Right lobe of liver (tissue), 6 donors: ENCODE measurements around the gene METTL22. TPM values are rescaled to one million over a fixed set of nuclear protein-coding genes. Genes with fewer than 3 reads are reported as not detected.

Experiments used
- ATAC-seq, 4 donors: fragments of 200-7000 bp; cut with Tn5 transposase; one replicate each; pipeline ENCODE4 v1.9.1; 2020; ENCODE audit warnings: mild to moderate bottlenecking in 4 of 4, moderate library complexity in 4 of 4
- DNase-seq, 3 donors: peaks; one replicate each; pipeline ENCODE4 v3.0.0-alpha.2; 2020
- H3K27ac ChIP-seq, 3 donors: fragments of 200-600 bp; one replicate each; pipeline ENCODE4 v1.8.0; 2022
- H3K27me3 ChIP-seq, 2 donors: fragments of 200-600 bp; one replicate each; pipeline ENCODE4 v1.8.0; 2022
- H3K36me3 ChIP-seq, 4 donors: fragments of 200-600 bp; sonication (generic) in 1 of 4; one replicate each; pipeline versions ENCODE4 v1.5.1 to v1.8.0; 2017 to 2022; ENCODE audit warnings: control low read depth in 1 of 4
- H3K4me1 ChIP-seq, 4 donors: fragments of 200-600 bp; sonication (generic) in 1 of 4; one replicate each; pipeline versions ENCODE4 v1.5.1 to v1.8.0; 2017 to 2022; ENCODE audit warnings: control low read depth in 1 of 4
- H3K4me3 ChIP-seq, 3 donors: fragments of 200-600 bp; one replicate each; pipeline ENCODE4 v1.8.0; 2022
- H3K9me3 ChIP-seq, 4 donors: fragments of 200-600 bp; sonication (generic) in 1 of 4; one replicate each; pipeline versions ENCODE4 v1.5.1 to v1.8.0; 2017 to 2022; ENCODE audit warnings: control low read depth in 1 of 4
- POLR2A ChIP-seq: fragments of 450-650 bp; IDR thresholded peaks from one replicate; pipeline ENCODE4 v1.6.1; 2017; ENCODE audit warnings: antibody characterized with exemption, mild to moderate bottlenecking
- WGBS: methylation state at CpG from one replicate; pipeline ENCODE4 v1.1.6; 2018; ENCODE audit warnings: low coverage, low lambda C conversion rate; ENCODE audit not compliant: insufficient coverage; ENCODE audit errors: missing lambda C conversion rate; 5-methylcytosine and 5-hydroxymethylcytosine counted together
- intact Hi-C, 2 donors: fragments of 100-400 bp; cut with DNase I; formaldehyde crosslinking; loops; one replicate each; pipeline versions ENCODE4 v1.11.2 to v1.14.1; 2022
- total RNA-seq, 6 experiments: library from RNA; depleted of rRNA in 2 of 6; stranded (reverse); fragments of >200 nt in 2 of 6; fragmentation: NEBNext Ultra II Directional in 3 of 6; extraction: Animal tissue kit (Norgen Biotek cat#: 25700) in 3 of 6; gene quantifications; one replicate each; pipeline versions ENCODE4 v1.1.0 to v1.2.4, GENCODE V29; 2016 to 2023
- TF ChIP-seq, protein P1 (sequence below), 4 donors: fragments of 200-600 bp in 3 of 4; fragments of 450-650 bp in 1 of 4; IDR thresholded peaks; one replicate each; pipeline versions ENCODE4 v1.5.1 to v1.8.0; 2016 to 2022; ENCODE audit warnings: antibody characterized with exemption in 4 of 4, mild to moderate bottlenecking in 2 of 4
- donor health status: DM: no; HTN: yes; CAD: no.
- donor health status: DM: no; HTN: no; CAD: no.
- donor health status: DM: no; HTN: no; CAD: no.
- donor health status: DM: no; HTN: yes; CAD: no.
- donor health status: DM: no; HTN: yes; CAD: no.

METTL22 gene
- total RNA-seq, 6 experiments from 2014 or later, result 11.3 to 15.2 (median 13.7) TPM

DNA sequence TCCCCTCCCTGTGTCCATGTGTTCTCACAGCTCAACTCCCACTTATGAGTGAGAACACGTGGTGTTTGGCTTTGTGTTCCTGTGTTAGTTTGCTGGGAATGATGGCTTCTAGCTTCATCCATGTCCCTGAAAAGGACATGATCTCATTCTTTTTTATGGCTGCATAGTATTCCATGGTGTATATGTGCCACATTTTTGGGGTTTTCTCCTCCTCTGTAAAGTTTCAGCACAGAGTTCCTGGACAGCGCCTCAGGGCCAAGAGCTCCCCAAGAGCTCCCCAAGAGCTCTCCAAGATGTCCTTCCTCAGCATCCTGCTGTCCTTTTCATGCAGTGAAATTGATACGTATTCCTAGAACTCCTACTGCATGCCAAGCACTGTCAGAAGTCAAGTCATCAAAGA lies 46.0 kb downstream of the METTL22 start:
- no peaks in the 10 kb centered on the region for H3K4me1 ChIP-seq
- ATAC-seq (no peak), DNase-seq (no peak)
- H3K4me3 ChIP-seq, result no peak overlapping the region
- intact Hi-C loops, result loop anchor here (10.0 kb wide), 1 partner anchor 117 kb away; no protein-coding TSS in a partner anchor
- H3K9me3 ChIP-seq, result no peaks in the 10 kb centered on the region
- H3K27ac ChIP-seq, result no peak overlapping the region
- peaks cover 0 to 3% (median 0%) of the 10 kb centered on the region in 4 donors for H3K36me3 ChIP-seq
- TF ChIP-seq, protein P1, sequence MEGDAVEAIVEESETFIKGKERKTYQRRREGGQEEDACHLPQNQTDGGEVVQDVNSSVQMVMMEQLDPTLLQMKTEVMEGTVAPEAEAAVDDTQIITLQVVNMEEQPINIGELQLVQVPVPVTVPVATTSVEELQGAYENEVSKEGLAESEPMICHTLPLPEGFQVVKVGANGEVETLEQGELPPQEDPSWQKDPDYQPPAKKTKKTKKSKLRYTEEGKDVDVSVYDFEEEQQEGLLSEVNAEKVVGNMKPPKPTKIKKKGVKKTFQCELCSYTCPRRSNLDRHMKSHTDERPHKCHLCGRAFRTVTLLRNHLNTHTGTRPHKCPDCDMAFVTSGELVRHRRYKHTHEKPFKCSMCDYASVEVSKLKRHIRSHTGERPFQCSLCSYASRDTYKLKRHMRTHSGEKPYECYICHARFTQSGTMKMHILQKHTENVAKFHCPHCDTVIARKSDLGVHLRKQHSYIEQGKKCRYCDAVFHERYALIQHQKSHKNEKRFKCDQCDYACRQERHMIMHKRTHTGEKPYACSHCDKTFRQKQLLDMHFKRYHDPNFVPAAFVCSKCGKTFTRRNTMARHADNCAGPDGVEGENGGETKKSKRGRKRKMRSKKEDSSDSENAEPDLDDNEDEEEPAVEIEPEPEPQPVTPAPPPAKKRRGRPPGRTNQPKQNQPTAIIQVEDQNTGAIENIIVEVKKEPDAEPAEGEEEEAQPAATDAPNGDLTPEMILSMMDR (IDR thresholded peaks at IDR 0.05), result no peak
- TF ChIP-seq POLR2A, result no peak
- 47% methylated on average over 2 of the region's 3 CpGs for WGBS
- H3K27me3 ChIP-seq, result no peaks in the 10 kb centered on the region

DNA sequence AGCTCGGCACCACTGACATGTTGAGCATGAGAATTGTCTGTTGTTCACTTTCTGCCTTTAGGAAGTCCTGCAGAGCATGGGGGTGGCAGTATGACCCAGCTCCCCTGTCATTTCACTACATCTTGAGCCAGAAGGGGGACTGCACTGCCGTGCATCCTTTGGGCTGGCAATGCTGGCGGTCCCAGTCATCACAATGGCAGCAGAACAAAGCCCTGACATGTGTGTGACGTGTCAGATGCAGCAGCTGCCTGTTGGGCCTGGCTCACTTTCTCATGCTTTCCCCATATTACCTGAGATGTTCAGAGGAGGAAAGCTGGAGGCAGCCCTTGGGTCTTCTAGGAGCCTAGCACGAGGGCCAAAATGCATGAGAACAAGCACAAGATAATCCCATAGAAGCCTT lies 46.6 kb downstream of the METTL22 start:
- H3K4me3 ChIP-seq, result no peak overlapping the region
- H3K27me3 ChIP-seq, result no peaks in the 10 kb centered on the region
- WGBS, result no CpG with 5 or more reads among the region's 5 CpGs
- peaks cover 0 to 3% (median 0%) of the 10 kb centered on the region in 4 donors for H3K36me3 ChIP-seq
- ATAC-seq, result no peak
- no peak overlapping the region for H3K27ac ChIP-seq
- DNase-seq, result no peak
- TF ChIP-seq POLR2A, result no peak
- TF ChIP-seq, protein P1 (IDR thresholded peaks at IDR 0.05), result no peak
- H3K4me1 ChIP-seq, result no peaks in the 10 kb centered on the region
- intact Hi-C loops, result loop anchor here (10.0 kb wide), 1 partner anchor 117 kb away; no protein-coding TSS in a partner anchor
- no peaks in the 10 kb centered on the region for H3K9me3 ChIP-seq

DNA sequence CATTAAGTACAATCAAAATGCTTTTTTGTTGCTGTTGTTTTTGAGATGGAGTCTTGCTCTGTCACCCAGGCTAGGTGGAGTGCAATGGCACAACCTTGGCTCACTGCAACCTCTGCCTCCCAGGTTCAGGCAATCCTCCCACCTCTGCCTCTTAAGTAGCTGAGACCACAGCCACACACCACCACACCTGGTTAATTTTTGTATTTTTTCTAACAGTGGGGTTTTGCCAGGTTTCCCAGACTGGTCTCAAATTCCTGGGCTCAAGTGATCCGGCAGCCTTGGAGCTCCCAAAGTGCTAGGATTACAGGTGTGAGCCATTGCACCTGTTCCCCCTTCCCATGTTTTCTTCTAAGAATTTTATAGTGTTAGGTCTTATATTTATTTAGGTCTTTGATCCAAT lies 48.0 kb downstream of the METTL22 start:
- 27% methylated on average over 1 of the region's 1 CpG for WGBS
- TF ChIP-seq POLR2A, result no peak
- TF ChIP-seq, protein P1 (IDR thresholded peaks at IDR 0.05), result no peak
- H3K36me3 ChIP-seq, result peaks cover 0 to 3% (median 0%) of the 10 kb centered on the region in 4 donors
- peaks cover 0 to 4% (median 0%) of the 10 kb centered on the region in 4 donors for H3K4me1 ChIP-seq
- H3K27ac ChIP-seq, result no peak overlapping the region
- H3K9me3 ChIP-seq, result no peaks in the 10 kb centered on the region
- no peaks in the 10 kb centered on the region for H3K27me3 ChIP-seq
- ATAC-seq, result no peak
- no peak overlapping the region for H3K4me3 ChIP-seq
- intact Hi-C loops, result loop anchor here (10.0 kb wide), 1 partner anchor 115 kb away; no protein-coding TSS in a partner anchor
- no peak for DNase-seq

DNA sequence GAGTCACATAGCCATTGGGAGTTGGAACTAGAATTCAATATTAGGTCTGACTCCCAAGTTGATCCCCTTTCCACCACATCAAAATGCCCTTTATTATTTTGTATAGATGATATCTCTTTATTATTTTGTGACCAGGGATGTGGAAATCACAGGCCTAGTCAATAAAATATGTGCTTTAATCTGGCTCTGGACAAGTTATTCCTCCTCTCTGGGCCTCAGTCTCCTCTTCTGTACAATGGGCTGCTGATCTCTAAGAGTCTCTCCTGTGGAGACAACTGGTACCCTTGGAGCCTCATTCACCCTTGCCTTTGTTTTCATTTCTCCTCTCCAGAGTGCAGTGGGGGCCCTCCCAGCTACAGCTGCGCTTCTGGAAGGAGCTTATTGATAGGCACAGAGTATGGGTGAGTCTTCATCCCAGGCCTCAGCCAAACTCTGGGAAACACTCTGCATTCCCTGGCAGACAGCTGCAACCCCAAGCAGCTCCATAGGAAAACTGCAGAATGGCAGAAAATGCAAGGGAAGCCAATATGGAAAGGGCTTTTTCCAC lies 48.6 kb downstream of the METTL22 start:
- ATAC-seq (no peak), DNase-seq (no peak)
- 100% methylated on average over 1 of the region's 1 CpG for WGBS
- Histone ChIP-seq H3K4me1 (peaks cover 0 to 4% (median 0%) of the 10 kb centered on the region in 4 donors), H3K4me3 (no peak overlapping the region), H3K36me3 (peaks cover 0 to 3% (median 0%) of the 10 kb centered on the region in 4 donors), H3K27ac (no peak overlapping the region), H3K27me3 (no peaks in the 10 kb centered on the region), H3K9me3 (no peaks in the 10 kb centered on the region)
- TF ChIP-seq POLR2A, result no peak
- TF ChIP-seq, protein P1 (IDR thresholded peaks at IDR 0.05), result no peak
- intact Hi-C loops, result loop anchor here in 1 of 2 donors (10.0 kb wide), 1 partner anchor 55 kb away; no protein-coding TSS in a partner anchor
